ENCODE measurements around the gene CDH4. TPM values are rescaled to one million over a fixed set of nuclear protein-coding genes. Genes with fewer than 3 reads are reported as not detected.

CDH4 gene
- total RNA-seq, 2 donors from 2014 or later: not detected

GRCh38 chr20:61621035-61621730, 369.1 kb downstream of the CDH4 start:
- no peaks in the 10 kb centered on the region for H3K4me1 ChIP-seq (ENCODE audit: control insufficient read depth in 1 of 2, low read depth in 2 of 2)

GRCh38 chr20:61621852-61622251, 369.8 kb downstream of the CDH4 start:
- no peaks in the 10 kb centered on the region for H3K36me3 ChIP-seq
- ATAC-seq (ENCODE audit: insufficient number of reproducible peaks, low FRiP score, low read depth) (no peak), DNase-seq (ENCODE audit: low spot score) (no peak)
- H3K27ac ChIP-seq: no peak overlapping the region
- no peaks in the 10 kb centered on the region for H3K4me1 ChIP-seq (ENCODE audit: control insufficient read depth in 1 of 2, low read depth in 2 of 2)
- H3K9me3 ChIP-seq: no peaks in the 10 kb centered on the region
- H3K27me3 ChIP-seq (replicated peaks; ENCODE audit: insufficient read depth): no peaks in the 10 kb centered on the region
- no peak for TF ChIP-seq CTCF (IDR thresholded peaks at IDR 0.05)
- no peak overlapping the region for H3K4me3 ChIP-seq

More at GRCh38 chr20:61621035-61621730, 369.1 kb downstream of the CDH4 start:
- Histone ChIP-seq H3K27me3 (replicated peaks; ENCODE audit: insufficient read depth) (no peaks in the 10 kb centered on the region), H3K36me3 (no peaks in the 10 kb centered on the region), H3K9me3 (no peaks in the 10 kb centered on the region), H3K4me3 (no peak overlapping the region), H3K27ac (no peak overlapping the region)
- DNase-seq (ENCODE audit: low spot score) (no peak), ATAC-seq (ENCODE audit: insufficient number of reproducible peaks, low FRiP score, low read depth) (no peak)
- TF ChIP-seq CTCF (IDR thresholded peaks at IDR 0.05): no peak

GRCh38 chr20:61623451-61623850, 371.4 kb downstream of the CDH4 start:
- H3K4me3 ChIP-seq: no peak overlapping the region
- H3K9me3 ChIP-seq: no peaks in the 10 kb centered on the region
- H3K4me1 ChIP-seq (ENCODE audit: control insufficient read depth in 1 of 2, low read depth in 2 of 2): no peaks in the 10 kb centered on the region
- no peaks in the 10 kb centered on the region for H3K27me3 ChIP-seq (replicated peaks; ENCODE audit: insufficient read depth)
- DNase-seq (ENCODE audit: low spot score) (no peak), ATAC-seq (ENCODE audit: insufficient number of reproducible peaks, low FRiP score, low read depth) (no peak)
- H3K36me3 ChIP-seq: no peaks in the 10 kb centered on the region
- no peak for TF ChIP-seq CTCF (IDR thresholded peaks at IDR 0.05)
- no peak overlapping the region for H3K27ac ChIP-seq

- ATAC-seq (ENCODE audit: insufficient number of reproducible peaks, low FRiP score, low read depth) (no peak), DNase-seq (ENCODE audit: low spot score) (no peak)
- Histone ChIP-seq H3K36me3 (no peaks in the 10 kb centered on the region), H3K4me1 (ENCODE audit: control insufficient read depth in 1 of 2, low read depth in 2 of 2) (no peaks in the 10 kb centered on the region), H3K27ac (no peak overlapping the region), H3K9me3 (no peaks in the 10 kb centered on the region), H3K27me3 (replicated peaks; ENCODE audit: insufficient read depth) (no peaks in the 10 kb centered on the region), H3K4me3 (no peak overlapping the region)
- TF ChIP-seq CTCF (IDR thresholded peaks at IDR 0.05): no peak
Observed at GRCh38 chr20:61625246-61625645, 373.2 kb downstream of the CDH4 start.

GRCh38 chr20:61626412-61626811, 374.4 kb downstream of the CDH4 start:
- TF ChIP-seq CTCF (IDR thresholded peaks at IDR 0.05): no peak
- Histone ChIP-seq H3K36me3 (no peaks in the 10 kb centered on the region), H3K9me3 (no peaks in the 10 kb centered on the region), H3K27ac (no peak overlapping the region), H3K27me3 (replicated peaks; ENCODE audit: insufficient read depth) (no peaks in the 10 kb centered on the region), H3K4me3 (no peak overlapping the region), H3K4me1 (ENCODE audit: control insufficient read depth in 1 of 2, low read depth in 2 of 2) (no peaks in the 10 kb centered on the region)
- DNase-seq (ENCODE audit: low spot score) (no peak), ATAC-seq (ENCODE audit: insufficient number of reproducible peaks, low FRiP score, low read depth) (no peak)
